PC-9 (cell line): ENCODE data around the gene PTDSS2.

Source experiments
- CTCF ChIP-seq: fragments of 200-600 bp; sonication (generic); conservative IDR thresholded peaks from 2 replicates; pipeline ENCODE4 v1.6.1; 2017; ENCODE audit warnings: mixed run types, antibody characterized with exemption, mild to moderate bottlenecking, moderate library complexity
- EZH2 ChIP-seq: fragments of 200-600 bp; sonication (generic); IDR thresholded peaks from 2 replicates; pipeline ENCODE4 v1.8.0; 2017; ENCODE audit warnings: antibody characterized with exemption, low read depth

GRCh38 chr11:506238-506994, 56.3 kb downstream of the PTDSS2 start:
- TF ChIP-seq EZH2 (no peak), CTCF (no peak)
